Neural progenitor cell (in vitro differentiated cells): ENCODE results near the gene KANSL2. TPM values are rescaled to one million over a fixed set of nuclear protein-coding genes. Genes with fewer than 3 reads are reported as not detected.
A peak's percentile ranks its signal among the peaks of the same experiment; 100 is the strongest.

Source experiments
- DNase-seq: peaks from one replicate; pipeline ENCODE4 v3.0.0-alpha.2; 2016; ENCODE audit warnings: low spot score
- H2AFZ ChIP-seq: fragments of 200-600 bp; sonication (generic); replicated peaks from 2 replicates; pipeline ENCODE4 v1.6.1; 2016; ENCODE audit warnings: antibody characterized with exemption
- H3F3A ChIP-seq: fragments of 200-600 bp; sonication (generic); 2 replicates; pipeline ENCODE4 v1.6.1; 2016; ENCODE audit warnings: antibody characterized with exemption, low read depth
- H3K27ac ChIP-seq: fragments of 200-600 bp; sonication (generic); 2 replicates; pipeline ENCODE4 v1.5.1; 2016; ENCODE audit warnings: mild to moderate bottlenecking
- H3K27me3 ChIP-seq: fragments of 200-600 bp; sonication (generic); 2 replicates; pipeline ENCODE4 v1.6.1; 2016; ENCODE audit warnings: mild to moderate bottlenecking, moderate library complexity
- H3K36me3 ChIP-seq: fragments of 200-600 bp; sonication (generic); 2 replicates; pipeline ENCODE4 v1.5.1; 2016
- H3K4me1 ChIP-seq: fragments of 200-600 bp; sonication (generic); 2 replicates; pipeline ENCODE4 v1.6.1; 2016; ENCODE audit warnings: mixed run types
- H3K4me2 ChIP-seq: fragments of 200-600 bp; sonication (generic); 2 replicates; pipeline ENCODE4 v1.6.1; 2016
- H3K4me3 ChIP-seq: fragments of 200-600 bp; sonication (generic); 2 replicates; pipeline ENCODE4 v1.5.1; 2016
- H3K79me2 ChIP-seq: fragments of 200-600 bp; sonication (generic); 2 replicates; pipeline ENCODE4 v1.6.1; 2016; ENCODE audit warnings: low read depth
- H3K9ac ChIP-seq: fragments of 200-600 bp; sonication (generic); 2 replicates; pipeline ENCODE4 v1.6.1; 2016
- H3K9me3 ChIP-seq: fragments of 200-600 bp; sonication (generic); 2 replicates; pipeline ENCODE4 v1.5.1; 2016; ENCODE audit warnings: low read depth
- H4K20me1 ChIP-seq: fragments of 200-600 bp; sonication (generic); 2 replicates; pipeline ENCODE4 v1.6.1; 2016; ENCODE audit warnings: low read depth
- H3K27ac Mint-ChIP-seq: 3 replicates; pipeline ENCODE4 v1.8.0; 2021; ENCODE audit warnings: mixed read lengths
- H3K27me3 Mint-ChIP-seq: 2 replicates; pipeline ENCODE4 v1.8.0; 2022; ENCODE audit warnings: low read depth, mild to moderate bottlenecking, inconsistent platforms, moderate library complexity, mixed read lengths; ENCODE audit not compliant: insufficient read depth
- H3K36me3 Mint-ChIP-seq: 3 replicates; pipeline ENCODE4 v1.8.0; 2021; ENCODE audit warnings: mixed read lengths
- H3K4me1 Mint-ChIP-seq: 3 replicates; pipeline ENCODE4 v1.8.0; 2021; ENCODE audit warnings: mixed read lengths
- H3K4me3 Mint-ChIP-seq: 3 replicates; pipeline ENCODE4 v1.8.0; 2021; ENCODE audit warnings: mild to moderate bottlenecking, moderate library complexity, mixed read lengths
- H3K9me3 Mint-ChIP-seq: 3 replicates; pipeline ENCODE4 v1.8.0; 2020; ENCODE audit warnings: mixed read lengths
- CTCF ChIP-seq: fragments of 200-600 bp; sonication (generic); IDR thresholded peaks from 2 replicates; pipeline ENCODE4 v1.5.1; 2017; ENCODE audit warnings: antibody characterized with exemption, mild to moderate bottlenecking
- EZH2 ChIP-seq: fragments of 200-600 bp; sonication (generic); IDR thresholded peaks from 2 replicates; pipeline ENCODE4 v1.6.1; 2017; ENCODE audit warnings: antibody characterized with exemption, mild to moderate bottlenecking, moderate library complexity
- EZH2phosphoT487 ChIP-seq: fragments of 200-600 bp; sonication (generic); IDR thresholded peaks from 2 replicates; pipeline ENCODE4 v1.6.1; 2017; ENCODE audit warnings: antibody characterized with exemption
- total RNA-seq: library from RNA; depleted of rRNA; stranded (reverse); fragments of >200 nt; gene quantifications from 2 replicates; pipeline ENCODE4 v1.2.3, GENCODE V29; 2015; ENCODE audit warnings: low replicate concordance

The KANSL2 gene
- total RNA-seq, 1 donor from 2014 or later = 82.6 TPM

- Histone ChIP-seq H3K79me2 (no peaks in the 10 kb centered on the region), H3K9me3 (peaks cover 4% of the 10 kb centered on the region), H3K36me3 (peaks cover 13% of the 10 kb centered on the region), H3K27me3 (no peaks in the 10 kb centered on the region), H4K20me1 (no peaks in the 10 kb centered on the region), H3F3A (no peaks in the 10 kb centered on the region), H3K9ac (no peak overlapping the region), H2AFZ (no peak overlapping the region), H3K4me1 (no peaks in the 10 kb centered on the region), H3K4me2 (no peak overlapping the region), H3K4me3 (no peak overlapping the region), H3K27ac (no peak overlapping the region)
- DNase-seq = no peak
- peaks cover 2% of the 10 kb centered on the region for H3K27me3 Mint-ChIP-seq
- no peaks in the 10 kb centered on the region for H3K4me1 Mint-ChIP-seq
- peaks cover 30% of the 10 kb centered on the region for H3K36me3 Mint-ChIP-seq
- TF ChIP-seq CTCF = no peak
- peaks cover 30% of the 10 kb centered on the region for H3K9me3 Mint-ChIP-seq
- H3K27ac Mint-ChIP-seq = no peak overlapping the region
- no peak overlapping the region for H3K4me3 Mint-ChIP-seq
These were observed 41.2 kb downstream of the KANSL2 start for GRCh38 chr12:48640854-48641253.

- Mint-ChIP-seq H3K9me3 (peaks cover 30% of the 10 kb centered on the region), H3K36me3 (peaks cover 29% of the 10 kb centered on the region)
- TF ChIP-seq EZH2 = no peak
- TF ChIP-seq EZH2phosphoT487 = no peak
- TF ChIP-seq CTCF = no peak
These were observed 41.6 kb downstream of the KANSL2 start for GRCh38 chr12:48640428-48640827.

GRCh38 chr12:48631071-48631470 lies 51.0 kb downstream of the KANSL2 start:
- H3K4me3 Mint-ChIP-seq = no peak overlapping the region
- no peak overlapping the region for H3K4me3 ChIP-seq
- peak overlapping the region; percentile 83 for H2AFZ ChIP-seq
- H4K20me1 ChIP-seq = no peaks in the 10 kb centered on the region
- H3F3A ChIP-seq = peaks cover 4% of the 10 kb centered on the region
- no peak overlapping the region for H3K27ac Mint-ChIP-seq
- no peaks in the 10 kb centered on the region for H3K27me3 ChIP-seq
- H3K9ac ChIP-seq = no peak overlapping the region
- DNase-seq = peak; percentile 61
- H3K36me3 ChIP-seq = no peaks in the 10 kb centered on the region
- H3K9me3 Mint-ChIP-seq = no peaks in the 10 kb centered on the region
- H3K36me3 Mint-ChIP-seq = no peaks in the 10 kb centered on the region
- no peak for TF ChIP-seq EZH2
- TF ChIP-seq EZH2phosphoT487 = no peak
- no peak for TF ChIP-seq CTCF
- H3K9me3 ChIP-seq = no peaks in the 10 kb centered on the region
- no peaks in the 10 kb centered on the region for H3K79me2 ChIP-seq
- peaks cover 8% of the 10 kb centered on the region for H3K4me1 Mint-ChIP-seq
- H3K4me1 ChIP-seq = peaks cover 13% of the 10 kb centered on the region
- peak overlapping the region; percentile 25 for H3K27ac ChIP-seq
- H3K4me2 ChIP-seq = peak overlapping the region; percentile 57
- peaks cover 3% of the 10 kb centered on the region for H3K27me3 Mint-ChIP-seq

More at GRCh38 chr12:48640428-48640827, 41.6 kb downstream of the KANSL2 start:
- Histone ChIP-seq H3K9ac (no peak overlapping the region), H3K4me1 (no peaks in the 10 kb centered on the region), H2AFZ (no peak overlapping the region), H3K36me3 (peaks cover 13% of the 10 kb centered on the region), H3K4me2 (no peak overlapping the region), H3K9me3 (peaks cover 4% of the 10 kb centered on the region), H3K27ac (no peak overlapping the region), H4K20me1 (no peaks in the 10 kb centered on the region), H3F3A (no peaks in the 10 kb centered on the region), H3K79me2 (no peaks in the 10 kb centered on the region), H3K27me3 (no peaks in the 10 kb centered on the region), H3K4me3 (no peak overlapping the region)
- Mint-ChIP-seq H3K27ac (no peak overlapping the region), H3K4me1 (no peaks in the 10 kb centered on the region), H3K27me3 (peaks cover 2% of the 10 kb centered on the region), H3K4me3 (no peak overlapping the region)
- DNase-seq = no peak
